Measurements from ENCODE around the gene PSMG3.

PSMG3 gene

GRCh38 chr7:1560620-1561031, 9.2 kb downstream of the PSMG3 start:
- Histone ChIP-seq H3K27me3 (no peaks in the 10 kb centered on the region), H3K4me1 (peaks cover 47% of the 10 kb centered on the region), H3K4me2 (no peak overlapping the region), H3K9me3 (no peaks in the 10 kb centered on the region), H3K36me3 (0 out of 2 replicates have a peak, but pooled peaks cover 4% of the 10 kb centered on the region), H4K20me1 (no peaks in the 10 kb centered on the region), H3K27ac (no peak overlapping the region), H3K4me3 (no peak overlapping the region), H3K9ac (no peak overlapping the region)
- TF ChIP-seq Cebpa-rat (IDR thresholded peaks at IDR 0.05), result no peak

- Histone ChIP-seq H3K27ac (peak overlapping the region; percentile 38; the same call in 1 of the 2 replicates), H3K9ac (0 out of 2 replicates have a peak overlapping the region, but pooled peaks have one; percentile 10), H4K20me1 (no peaks in the 10 kb centered on the region), H3K27me3 (no peaks in the 10 kb centered on the region), H3K4me1 (peaks cover 47% of the 10 kb centered on the region), H3K4me2 (no peak overlapping the region), H3K4me3 (no peak overlapping the region), H3K36me3 (0 out of 2 replicates have a peak, but pooled peaks cover under 1% of the 10 kb centered on the region), H3K9me3 (no peaks in the 10 kb centered on the region)
- TF ChIP-seq Cebpa-rat (IDR thresholded peaks at IDR 0.05), result no peak
Measured at GRCh38 chr7:1559626-1560590, 9.9 kb downstream of the PSMG3 start.

- H3K27me3 ChIP-seq, result no peaks in the 10 kb centered on the region
- no peaks in the 10 kb centered on the region for H3K36me3 ChIP-seq
- no peak for TF ChIP-seq Cebpa-rat (IDR thresholded peaks at IDR 0.05)
- no peaks in the 10 kb centered on the region for H4K20me1 ChIP-seq
- peak overlapping the region; percentile 38; the same call in 1 of the 2 replicates for H3K27ac ChIP-seq
- H3K4me2 ChIP-seq, result no peak overlapping the region
- peaks cover 46% of the 10 kb centered on the region for H3K4me1 ChIP-seq
- H3K9me3 ChIP-seq, result no peaks in the 10 kb centered on the region
- 0 out of 2 replicates have a peak overlapping the region, but pooled peaks have one; percentile 10 for H3K9ac ChIP-seq
- no peak overlapping the region for H3K4me3 ChIP-seq
Measured at GRCh38 chr7:1558841-1559625, 10.8 kb downstream of the PSMG3 start.

GRCh38 chr7:1558181-1558811, 11.5 kb downstream of the PSMG3 start:
- H3K9ac ChIP-seq, result no peak overlapping the region
- no peak overlapping the region for H3K4me3 ChIP-seq
- no peak overlapping the region for H3K4me2 ChIP-seq

GRCh38 chr7:1557771-1558170, 12.1 kb downstream of the PSMG3 start:
- Histone ChIP-seq H3K9me3 (no peaks in the 10 kb centered on the region), H3K27ac (no peak overlapping the region), H3K4me2 (no peak overlapping the region), H3K4me1 (peaks cover 41% of the 10 kb centered on the region), H3K27me3 (no peaks in the 10 kb centered on the region), H4K20me1 (no peaks in the 10 kb centered on the region), H3K4me3 (no peak overlapping the region), H3K36me3 (no peaks in the 10 kb centered on the region), H3K9ac (no peak overlapping the region)
- no peak for TF ChIP-seq Cebpa-rat (IDR thresholded peaks at IDR 0.05)

More at GRCh38 chr7:1558181-1558811, 11.5 kb downstream of the PSMG3 start:
- Histone ChIP-seq H3K36me3 (no peaks in the 10 kb centered on the region), H3K9me3 (no peaks in the 10 kb centered on the region), H4K20me1 (no peaks in the 10 kb centered on the region), H3K27ac (no peak overlapping the region), H3K4me1 (peaks cover 46% of the 10 kb centered on the region), H3K27me3 (no peaks in the 10 kb centered on the region)
- TF ChIP-seq Cebpa-rat (IDR thresholded peaks at IDR 0.05), result no peak

- no peak overlapping the region for H3K4me2 ChIP-seq
- no peak overlapping the region for H3K9ac ChIP-seq
- H3K27ac ChIP-seq, result no peak overlapping the region
- H3K9me3 ChIP-seq, result no peaks in the 10 kb centered on the region
- TF ChIP-seq Cebpa-rat (IDR thresholded peaks at IDR 0.05), result no peak
- H4K20me1 ChIP-seq, result no peaks in the 10 kb centered on the region
- H3K36me3 ChIP-seq, result no peaks in the 10 kb centered on the region
- no peaks in the 10 kb centered on the region for H3K27me3 ChIP-seq
- peaks cover 43% of the 10 kb centered on the region for H3K4me1 ChIP-seq
- H3K4me3 ChIP-seq, result no peak overlapping the region
Measured at GRCh38 chr7:1557006-1557405, 12.8 kb downstream of the PSMG3 start.

- TF ChIP-seq Cebpa-rat (IDR thresholded peaks at IDR 0.05), result no peak
Measured at GRCh38 chr7:1555813-1556543, 13.9 kb downstream of the PSMG3 start, which contains the start of gene TMEM184A. TMEM184A (minus strand) TSS chr7:1556205; CDS start chr7:1555484, 721 bp downstream.

GRCh38 chr7:1555046-1555812, 14.6 kb downstream of the PSMG3 start:
- no peak for TF ChIP-seq Cebpa-rat (IDR thresholded peaks at IDR 0.05)
- H3K4me2 ChIP-seq, result peak overlapping the region; percentile 88
- H3K27me3 ChIP-seq, result no peaks in the 10 kb centered on the region
- peaks cover 48% of the 10 kb centered on the region for H3K4me1 ChIP-seq
- peak overlapping the region; percentile 6; the same call in 1 of the 2 replicates for H3K4me3 ChIP-seq
- no peaks in the 10 kb centered on the region for H4K20me1 ChIP-seq
- peak overlapping the region; percentile 58 for H3K9ac ChIP-seq
- peak overlapping the region; percentile 73 for H3K27ac ChIP-seq
- no peaks in the 10 kb centered on the region for H3K36me3 ChIP-seq
- no peaks in the 10 kb centered on the region for H3K9me3 ChIP-seq

More at GRCh38 chr7:1555813-1556543, 13.9 kb downstream of the PSMG3 start, which contains the start of gene TMEM184A:
- Histone ChIP-seq H4K20me1 (no peaks in the 10 kb centered on the region), H3K27me3 (no peaks in the 10 kb centered on the region), H3K4me3 (peak within 1 kb of the TSS; percentile 6; the same call in 1 of the 2 replicates), H3K9me3 (no peaks in the 10 kb centered on the region), H3K4me1 (peaks cover 48% of the 10 kb centered on the region), H3K4me2 (peak within 1 kb of the TSS; percentile 88), H3K27ac (peak within 1 kb of the TSS; percentile 73), H3K9ac (peak within 1 kb of the TSS; percentile 58), H3K36me3 (no peaks in the 10 kb centered on the region)

Data from BLaER1 (cell line).